ENCODE measurements around the gene THAP5. TPM values are rescaled to one million over a fixed set of nuclear protein-coding genes. Genes with fewer than 3 reads are reported as not detected.
A peak's percentile ranks its signal among the peaks of the same experiment; 100 is the strongest.

Gene THAP5
- total RNA-seq, 2 donors from 2014 or later = 12.7 to 17.1 TPM

DNA sequence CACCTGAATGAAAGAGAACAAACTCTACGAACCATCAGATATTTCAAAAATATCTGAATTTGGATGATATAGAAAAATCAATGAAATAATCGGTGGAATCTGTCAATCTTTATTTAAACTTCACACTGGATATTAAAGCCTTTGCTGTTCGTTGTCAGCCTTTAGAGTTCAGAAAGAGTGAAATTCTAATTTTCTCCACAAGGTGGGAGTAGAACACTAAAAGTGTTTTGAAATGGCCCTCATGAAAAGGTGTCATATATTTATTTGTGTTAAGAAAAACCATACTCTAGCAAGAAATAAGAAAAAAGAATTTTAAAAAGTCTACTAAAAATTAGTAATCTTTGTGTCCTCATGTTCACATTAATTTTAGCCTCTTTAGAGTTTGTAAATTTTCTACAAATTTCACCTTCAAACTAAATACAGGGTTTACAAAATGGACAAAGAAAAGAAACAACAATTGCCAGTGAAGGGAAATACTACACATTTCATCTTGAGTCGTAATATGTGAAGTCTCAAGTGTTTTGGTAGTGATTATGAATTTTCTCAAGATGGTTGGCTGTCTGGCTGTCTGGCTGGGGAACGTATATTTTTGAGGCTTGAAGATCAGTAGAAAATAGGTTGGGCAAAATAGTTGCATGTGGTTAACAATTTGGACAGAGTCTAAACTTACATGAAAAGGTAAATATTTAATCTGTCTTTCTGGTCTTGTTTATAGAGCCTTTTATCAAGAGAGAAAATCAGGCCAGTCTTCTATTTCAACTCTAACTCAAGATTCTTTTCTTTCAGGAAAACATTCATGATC is 43.8 kb upstream of the THAP5 start:
- WGBS, 2 donors = 8% methylated on average over 5 of the region's 5 CpGs
- Histone ChIP-seq H3K9me3 (no peaks in the 10 kb centered on the region), H3K27me3 (no peaks in the 10 kb centered on the region), H3K36me3 (replicated peaks in 1 of 2; ENCODE audit: insufficient read depth in 1 of 2, low read depth in 2 of 2) (no peaks in the 10 kb centered on the region), H3K4me3 (no peak overlapping the region), H3K4me1 (peaks cover 12% of the 10 kb centered on the region), H3K27ac (peak overlapping the region in 1 of 4 donors; percentile 23)
- ATAC-seq = peak; percentile 74
- no peak for DNase-seq
- intact Hi-C loops (cut with DNase I) = no loop called here
- no peak for TF ChIP-seq POLR2A (IDR thresholded peaks at IDR 0.05)
- TF ChIP-seq, protein P1, sequence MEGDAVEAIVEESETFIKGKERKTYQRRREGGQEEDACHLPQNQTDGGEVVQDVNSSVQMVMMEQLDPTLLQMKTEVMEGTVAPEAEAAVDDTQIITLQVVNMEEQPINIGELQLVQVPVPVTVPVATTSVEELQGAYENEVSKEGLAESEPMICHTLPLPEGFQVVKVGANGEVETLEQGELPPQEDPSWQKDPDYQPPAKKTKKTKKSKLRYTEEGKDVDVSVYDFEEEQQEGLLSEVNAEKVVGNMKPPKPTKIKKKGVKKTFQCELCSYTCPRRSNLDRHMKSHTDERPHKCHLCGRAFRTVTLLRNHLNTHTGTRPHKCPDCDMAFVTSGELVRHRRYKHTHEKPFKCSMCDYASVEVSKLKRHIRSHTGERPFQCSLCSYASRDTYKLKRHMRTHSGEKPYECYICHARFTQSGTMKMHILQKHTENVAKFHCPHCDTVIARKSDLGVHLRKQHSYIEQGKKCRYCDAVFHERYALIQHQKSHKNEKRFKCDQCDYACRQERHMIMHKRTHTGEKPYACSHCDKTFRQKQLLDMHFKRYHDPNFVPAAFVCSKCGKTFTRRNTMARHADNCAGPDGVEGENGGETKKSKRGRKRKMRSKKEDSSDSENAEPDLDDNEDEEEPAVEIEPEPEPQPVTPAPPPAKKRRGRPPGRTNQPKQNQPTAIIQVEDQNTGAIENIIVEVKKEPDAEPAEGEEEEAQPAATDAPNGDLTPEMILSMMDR (IDR thresholded peaks at IDR 0.05) = peak; percentile 52 to 85 (median 79)

DNA sequence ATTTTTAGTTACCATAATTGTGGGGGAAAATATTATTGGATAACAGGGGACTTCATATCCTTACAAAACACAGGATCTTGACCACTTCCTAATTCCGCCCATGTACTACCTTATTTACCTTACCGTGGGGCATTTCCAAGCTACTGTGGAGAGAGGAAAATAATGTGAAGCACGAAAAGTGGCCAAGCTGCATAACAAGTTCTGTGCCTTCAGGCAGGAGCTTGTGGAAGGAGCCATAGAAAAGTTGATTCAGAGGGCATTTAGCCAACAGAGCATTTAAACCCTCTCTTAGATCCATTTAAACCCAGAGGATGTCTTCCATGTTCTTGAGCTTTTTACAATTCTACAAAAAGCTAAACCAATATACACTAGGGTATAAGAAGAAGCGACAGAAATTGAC is 41.8 kb upstream of the THAP5 start:
- no peak overlapping the region for H3K4me3 ChIP-seq
- H3K27me3 ChIP-seq = no peaks in the 10 kb centered on the region
- no peak for TF ChIP-seq POLR2A (IDR thresholded peaks at IDR 0.05)
- TF ChIP-seq, protein P1 (IDR thresholded peaks at IDR 0.05) = no peak
- no peak overlapping the region for H3K27ac ChIP-seq
- 61 to 64% methylated on average over 4 of the region's 4 CpGs for WGBS, 2 donors
- no peak for ATAC-seq
- no peaks in the 10 kb centered on the region for H3K9me3 ChIP-seq
- no peaks in the 10 kb centered on the region for H3K36me3 ChIP-seq (replicated peaks in 1 of 2; ENCODE audit: insufficient read depth in 1 of 2, low read depth in 2 of 2)
- DNase-seq = no peak
- intact Hi-C loops (cut with DNase I) = no loop called here
- peaks cover 12% of the 10 kb centered on the region for H3K4me1 ChIP-seq

DNA sequence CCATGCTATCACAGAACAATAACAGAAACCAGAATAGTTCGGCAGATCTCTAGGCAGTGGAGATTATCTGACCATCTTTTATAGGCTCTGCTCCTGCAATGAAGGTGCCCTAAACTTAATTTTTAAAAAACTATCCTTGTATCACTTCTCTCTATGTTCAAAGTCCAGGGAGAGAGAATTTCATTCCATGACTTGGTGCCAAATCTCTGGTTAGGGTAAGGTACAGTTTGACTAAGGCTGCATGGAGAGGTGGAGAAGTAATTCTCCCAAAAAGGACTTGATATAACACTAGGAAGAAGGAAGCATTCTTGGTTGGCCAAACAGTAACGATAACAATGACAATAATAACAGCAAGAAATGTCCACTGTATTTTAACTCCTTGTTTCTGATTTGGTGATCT is 40.1 kb upstream of the THAP5 start:
- intact Hi-C loops (cut with DNase I) = no loop called here
- WGBS, 2 donors = 55 to 71% methylated on average over 2 of the region's 2 CpGs
- no peaks in the 10 kb centered on the region for H3K36me3 ChIP-seq (replicated peaks in 1 of 2; ENCODE audit: insufficient read depth in 1 of 2, low read depth in 2 of 2)

DNA sequence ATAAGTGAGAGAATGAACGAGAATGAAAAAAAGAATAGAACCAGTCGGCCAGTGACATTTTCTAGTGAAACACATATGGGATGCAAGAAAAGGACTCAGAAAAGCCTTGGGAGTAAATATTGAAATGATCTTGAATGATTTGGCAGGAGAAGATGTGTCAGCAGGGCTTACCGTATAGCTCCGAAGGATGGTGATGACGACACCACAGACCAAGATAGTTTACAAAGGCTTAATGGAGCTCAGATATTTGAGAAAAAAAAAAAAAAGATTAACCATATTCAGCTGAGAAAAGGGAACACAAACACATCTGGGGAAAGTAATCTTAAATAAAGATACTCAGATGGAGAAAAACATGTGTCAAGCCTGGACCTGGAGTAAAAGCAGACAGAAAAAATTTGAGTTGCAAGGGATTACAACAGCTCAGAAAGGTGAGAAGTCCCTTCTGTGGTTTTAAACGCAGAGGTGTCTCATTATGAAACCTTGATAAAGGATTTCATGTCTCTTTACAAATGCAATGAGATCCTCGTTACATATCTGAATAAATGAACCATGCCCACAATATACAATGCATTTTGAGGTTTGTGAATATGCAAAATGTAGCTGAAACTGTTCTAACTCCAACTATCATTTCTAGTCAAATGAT is 36.2 kb upstream of the THAP5 start:
- Histone ChIP-seq H3K4me1 (peaks cover under 1% of the 10 kb centered on the region), H3K9me3 (no peaks in the 10 kb centered on the region), H3K27ac (no peak overlapping the region), H3K4me3 (no peak overlapping the region), H3K36me3 (replicated peaks in 1 of 2; ENCODE audit: insufficient read depth in 1 of 2, low read depth in 2 of 2) (no peaks in the 10 kb centered on the region), H3K27me3 (no peaks in the 10 kb centered on the region)
- intact Hi-C loops (cut with DNase I) = no loop called here
- ATAC-seq = no peak
- no peak for DNase-seq
- TF ChIP-seq, protein P1 (IDR thresholded peaks at IDR 0.05) = no peak
- TF ChIP-seq POLR2A (IDR thresholded peaks at IDR 0.05) = no peak
- WGBS, 2 donors = 73 to 77% methylated on average over 7 of the region's 7 CpGs

More for the DNA sequence above, 40.1 kb upstream of the THAP5 start:
- no peak for DNase-seq
- Histone ChIP-seq H3K4me3 (no peak overlapping the region), H3K4me1 (peaks cover 12% of the 10 kb centered on the region), H3K9me3 (no peaks in the 10 kb centered on the region), H3K27me3 (no peaks in the 10 kb centered on the region), H3K27ac (no peak overlapping the region)
- ATAC-seq = no peak
- TF ChIP-seq, protein P1 (IDR thresholded peaks at IDR 0.05) = no peak
- no peak for TF ChIP-seq POLR2A (IDR thresholded peaks at IDR 0.05)
